H9 (cell line): ENCODE data around the gene VPS51. TPM values are rescaled to one million over a fixed set of nuclear protein-coding genes. Genes with fewer than 3 reads are reported as not detected.

Experiments used
- DNase-seq: peaks from one replicate; pipeline ENCODE4 v3.0.0-alpha.2; 2017
- H2AFZ ChIP-seq: one replicate; pipeline ENCODE4 v1.6.1; 2013; ENCODE audit warnings: mild to moderate bottlenecking, low read length, control low read depth, moderate library complexity
- H2AK5ac ChIP-seq: 2 replicates; pipeline ENCODE4 v1.6.1; 2013; ENCODE audit warnings: low read length, control low read depth, mixed read lengths; ENCODE audit not compliant: insufficient read length
- H2BK120ac ChIP-seq: one replicate; pipeline ENCODE4 v1.6.1; 2013; ENCODE audit warnings: low read depth, mild to moderate bottlenecking, low read length, control low read depth, inconsistent platforms; ENCODE audit not compliant: poor library complexity, severe bottlenecking
- H2BK12ac ChIP-seq: 2 replicates; pipeline ENCODE4 v1.6.1; 2013; ENCODE audit warnings: low read length, control low read depth, mixed read lengths, low read depth; ENCODE audit not compliant: insufficient read length
- H2BK15ac ChIP-seq: 2 replicates; pipeline ENCODE4 v1.6.1; 2013; ENCODE audit warnings: low read depth, low read length, control low read depth
- H2BK20ac ChIP-seq: one replicate; pipeline ENCODE4 v1.6.1; 2013; ENCODE audit warnings: low read depth, mild to moderate bottlenecking, low read length, control low read depth, inconsistent platforms; ENCODE audit not compliant: poor library complexity, severe bottlenecking
- H2BK5ac ChIP-seq: 2 replicates; pipeline ENCODE4 v1.6.1; 2013; ENCODE audit warnings: low read length, control low read depth, mixed read lengths; ENCODE audit not compliant: insufficient read length
- H3K14ac ChIP-seq: 2 replicates; pipeline ENCODE4 v1.6.1; 2013; ENCODE audit warnings: low read length, control low read depth; ENCODE audit not compliant: insufficient read depth
- H3K18ac ChIP-seq: 2 replicates; pipeline ENCODE4 v1.6.1; 2013; ENCODE audit warnings: low read depth, mild to moderate bottlenecking, mixed read lengths, low read length, control low read depth; ENCODE audit not compliant: insufficient read length
- H3K23ac ChIP-seq: 2 replicates; pipeline ENCODE4 v1.6.1; 2013; ENCODE audit warnings: low read length, control low read depth, mixed read lengths, low read depth; ENCODE audit not compliant: insufficient read length
- H3K23me2 ChIP-seq: 2 replicates; pipeline ENCODE4 v1.6.1; 2013; ENCODE audit warnings: low read depth, mild to moderate bottlenecking, mixed read lengths, low read length, control low read depth; ENCODE audit not compliant: insufficient read length, poor library complexity, severe bottlenecking
- H3K27ac ChIP-seq: 2 replicates; pipeline ENCODE4 v1.5.1; 2013; ENCODE audit warnings: low read length, control low read depth, mixed read lengths, low read depth; ENCODE audit not compliant: insufficient read length
- H3K27me3 ChIP-seq: 2 replicates; pipeline ENCODE4 v1.6.1; 2013; ENCODE audit warnings: low read length, control low read depth, inconsistent platforms; ENCODE audit not compliant: insufficient read depth
- H3K4ac ChIP-seq: 2 replicates; pipeline ENCODE4 v1.6.1; 2013; ENCODE audit warnings: low read depth, mild to moderate bottlenecking, control low read depth, inconsistent platforms, low read length, moderate library complexity
- H3K4me1 ChIP-seq: 2 replicates; pipeline ENCODE4 v1.6.1; 2013; ENCODE audit warnings: low read length, control low read depth, inconsistent platforms; ENCODE audit not compliant: insufficient read depth
- H3K4me2 ChIP-seq: 2 replicates; pipeline ENCODE4 v1.6.1; 2013; ENCODE audit warnings: low read length, control low read depth, mixed read lengths; ENCODE audit not compliant: insufficient read length, insufficient read depth
- H3K56ac ChIP-seq: 2 replicates; pipeline ENCODE4 v1.6.1; 2013; ENCODE audit warnings: low read depth, mild to moderate bottlenecking, mixed read lengths, low read length, control low read depth; ENCODE audit not compliant: insufficient read length
- H3K79me1 ChIP-seq: 2 replicates; pipeline ENCODE4 v1.6.1; 2013; ENCODE audit warnings: low read depth, mild to moderate bottlenecking, moderate library complexity, low read length, control low read depth, inconsistent platforms; ENCODE audit not compliant: insufficient read depth, poor library complexity, severe bottlenecking
- H3K79me2 ChIP-seq: 2 replicates; pipeline ENCODE4 v1.6.1; 2013; ENCODE audit warnings: low read length, control low read depth, inconsistent platforms; ENCODE audit not compliant: insufficient read depth
- H3K9ac ChIP-seq: 2 replicates; pipeline ENCODE4 v1.6.1; 2013; ENCODE audit warnings: low read length, control low read depth, mixed read lengths; ENCODE audit not compliant: insufficient read length; ENCODE audit errors: extremely low read depth
- H3K9me3 ChIP-seq: one replicate; pipeline ENCODE4 v1.6.1; 2013; ENCODE audit warnings: low read depth, low read length, inconsistent platforms; ENCODE audit not compliant: control insufficient read depth
- H3T11ph ChIP-seq: one replicate; pipeline ENCODE4 v1.6.1; 2013; ENCODE audit warnings: mild to moderate bottlenecking, low read length, control low read depth, inconsistent platforms
- H4K20me1 ChIP-seq: one replicate; pipeline ENCODE4 v1.6.1; 2013; ENCODE audit not compliant: control insufficient read depth, insufficient read length, insufficient read depth
- H4K5ac ChIP-seq: 2 replicates; pipeline ENCODE4 v1.6.1; 2013; ENCODE audit warnings: low read depth, mild to moderate bottlenecking, mixed read lengths, low read length, control low read depth; ENCODE audit not compliant: insufficient read length
- H4K8ac ChIP-seq: replicated peaks from 2 replicates; pipeline ENCODE4 v1.6.1; 2013; ENCODE audit warnings: low read length, control low read depth, mixed read lengths, low read depth; ENCODE audit not compliant: insufficient read length
- H4K91ac ChIP-seq: 2 replicates; pipeline ENCODE4 v1.6.1; 2013; ENCODE audit warnings: low read depth, mild to moderate bottlenecking, moderate library complexity, mixed read lengths, low read length, control low read depth; ENCODE audit not compliant: insufficient read length
- H3K27ac Mint-ChIP-seq, 3 experiments: 2 replicates in 2 of 3; 3 replicates in 1 of 3; pipeline ENCODE4 v1.8.0; 2020 to 2021; ENCODE audit warnings: mixed read lengths in 3 of 3, mild to moderate bottlenecking in 1 of 3, moderate library complexity in 1 of 3
- H3K27me3 Mint-ChIP-seq: 2 replicates; pipeline ENCODE4 v1.8.0; 2021; ENCODE audit warnings: low read depth, mild to moderate bottlenecking, moderate library complexity, mixed read lengths
- H3K36me3 Mint-ChIP-seq, 3 experiments: 2 replicates in 2 of 3; 3 replicates in 1 of 3; pipeline ENCODE4 v1.8.0; 2020 to 2021; ENCODE audit warnings: low read depth in 3 of 3, mixed read lengths in 3 of 3; ENCODE audit not compliant: insufficient read depth in 1 of 3
- H3K4me1 Mint-ChIP-seq, 2 experiments: 2 replicates each; pipeline ENCODE4 v1.8.0; 2020; ENCODE audit warnings: mixed read lengths in 2 of 2
- H3K4me3 Mint-ChIP-seq, 2 experiments: 2 replicates in 1 of 2; 3 replicates in 1 of 2; pipeline ENCODE4 v1.8.0; 2020 to 2021; ENCODE audit warnings: mild to moderate bottlenecking in 2 of 2, mixed read lengths in 2 of 2, moderate library complexity in 1 of 2
- H3K9me3 Mint-ChIP-seq, 2 experiments: 2 replicates in 1 of 2; 3 replicates in 1 of 2; pipeline ENCODE4 v1.8.0; 2020; ENCODE audit warnings: mild to moderate bottlenecking in 2 of 2, mixed read lengths in 2 of 2, moderate library complexity in 1 of 2
- WGBS: extraction: QIAGEN DNeasy Blood & Tissue Kit; methylation state at CpG from one replicate; pipeline ENCODE4 v1.1.7; 2013; ENCODE audit warnings: missing lambda C conversion rate, low lambda C conversion rate, mixed read lengths; ENCODE audit not compliant: insufficient read length; ENCODE audit errors: extremely low coverage; 5-methylcytosine and 5-hydroxymethylcytosine counted together
- total RNA-seq: library from RNA; stranded (reverse); gene quantifications from 2 replicates; pipeline ENCODE4 v1.2.1, GENCODE V29; 2021
- TF ChIP-seq, protein P1 (sequence below): fragments of 200-600 bp; sonication (generic); conservative IDR thresholded peaks from 3 replicates; pipeline ENCODE4 v1.8.0; 2021; ENCODE audit warnings: antibody characterized with exemption, mild to moderate bottlenecking

VPS51 gene
- total RNA-seq, 1 experiment from 2014 or later = 94.7 TPM

DNA sequence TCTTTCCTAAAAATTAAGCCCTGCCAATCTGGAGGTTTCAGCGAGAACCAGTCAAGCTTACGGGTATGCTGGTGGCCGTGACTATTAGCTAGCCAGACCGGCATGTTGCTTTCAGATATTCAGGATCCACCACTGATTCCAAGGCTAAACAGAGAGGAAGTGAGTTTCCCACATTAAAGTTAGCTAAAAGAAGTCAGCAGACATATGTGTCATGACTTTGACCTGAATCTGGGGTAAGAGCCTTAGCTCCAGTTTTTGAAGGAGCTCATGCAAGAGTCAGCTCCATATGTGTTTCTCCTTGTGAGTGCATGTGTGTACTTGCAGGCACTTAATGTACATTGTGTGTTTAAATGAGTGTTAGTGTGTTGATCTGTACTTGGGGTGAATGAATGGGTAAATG, 10.6 kb upstream of the VPS51 start:
- H3K27ac Mint-ChIP-seq = no peak overlapping the region; a peak in 2 of 7 replicates

More for the DNA sequence above, 10.6 kb upstream of the VPS51 start:
- Histone ChIP-seq H2BK5ac (no peak overlapping the region), H3K56ac (no peak overlapping the region), H2BK120ac (no peak overlapping the region), H3K79me2 (peaks cover 8% of the 10 kb centered on the region; the same call in 1 of the 2 replicates), H3K4me2 (peak overlapping the region; percentile 79), H3K23ac (no peak overlapping the region), H4K20me1 (peaks cover 3% of the 10 kb centered on the region), H3K23me2 (peaks cover 12% of the 10 kb centered on the region), H2BK20ac (no peak overlapping the region), H2AFZ (no peak overlapping the region), H3K79me1 (peaks cover 3% of the 10 kb centered on the region), H3K4ac (no peak overlapping the region), H2BK15ac (no peak overlapping the region), H2AK5ac (no peak overlapping the region), H3T11ph (no peak overlapping the region), H3K18ac (no peak overlapping the region), H3K27ac (no peak overlapping the region), H2BK12ac (no peak overlapping the region), H3K14ac (no peak overlapping the region), H3K4me1 (no peaks in the 10 kb centered on the region), H4K5ac (no peak overlapping the region), H3K27me3 (no peaks in the 10 kb centered on the region), H4K8ac (no peak overlapping the region), H3K9ac (no peak overlapping the region), H4K91ac (no peak overlapping the region), H3K9me3 (no peaks in the 10 kb centered on the region)
- H3K4me1 Mint-ChIP-seq = peaks cover 14 to 16% of the 10 kb centered on the region in 2 experiments
- DNase-seq = no peak
- WGBS = no CpG with 5 or more reads among the region's 4 CpGs
- H3K9me3 Mint-ChIP-seq = no peaks in the 10 kb centered on the region; a peak in 1 of 5 replicates
- peak overlapping the region; percentile 97 to 99 for H3K4me3 Mint-ChIP-seq
- TF ChIP-seq, protein P1, sequence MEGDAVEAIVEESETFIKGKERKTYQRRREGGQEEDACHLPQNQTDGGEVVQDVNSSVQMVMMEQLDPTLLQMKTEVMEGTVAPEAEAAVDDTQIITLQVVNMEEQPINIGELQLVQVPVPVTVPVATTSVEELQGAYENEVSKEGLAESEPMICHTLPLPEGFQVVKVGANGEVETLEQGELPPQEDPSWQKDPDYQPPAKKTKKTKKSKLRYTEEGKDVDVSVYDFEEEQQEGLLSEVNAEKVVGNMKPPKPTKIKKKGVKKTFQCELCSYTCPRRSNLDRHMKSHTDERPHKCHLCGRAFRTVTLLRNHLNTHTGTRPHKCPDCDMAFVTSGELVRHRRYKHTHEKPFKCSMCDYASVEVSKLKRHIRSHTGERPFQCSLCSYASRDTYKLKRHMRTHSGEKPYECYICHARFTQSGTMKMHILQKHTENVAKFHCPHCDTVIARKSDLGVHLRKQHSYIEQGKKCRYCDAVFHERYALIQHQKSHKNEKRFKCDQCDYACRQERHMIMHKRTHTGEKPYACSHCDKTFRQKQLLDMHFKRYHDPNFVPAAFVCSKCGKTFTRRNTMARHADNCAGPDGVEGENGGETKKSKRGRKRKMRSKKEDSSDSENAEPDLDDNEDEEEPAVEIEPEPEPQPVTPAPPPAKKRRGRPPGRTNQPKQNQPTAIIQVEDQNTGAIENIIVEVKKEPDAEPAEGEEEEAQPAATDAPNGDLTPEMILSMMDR = no peak
- H3K27me3 Mint-ChIP-seq = no peaks in the 10 kb centered on the region
- peaks cover 19 to 63% (median 60%) of the 10 kb centered on the region in 3 experiments for H3K36me3 Mint-ChIP-seq
